Activated naive CD8-positive, alpha-beta T cell (primary cell): ENCODE results near the gene PLA2G12A.

Source experiments
- H3K27ac Mint-ChIP-seq: one replicate; pipeline ENCODE4 v1.8.0; 2021; ENCODE audit warnings: mixed read lengths
- H3K27me3 Mint-ChIP-seq: one replicate; pipeline ENCODE4 v1.8.0; 2021; ENCODE audit warnings: mixed read lengths
- H3K36me3 Mint-ChIP-seq: one replicate; pipeline ENCODE4 v1.8.0; 2021; ENCODE audit warnings: mixed read lengths
- H3K4me1 Mint-ChIP-seq: one replicate; pipeline ENCODE4 v1.8.0; 2021; ENCODE audit warnings: low read depth, mixed read lengths
- H3K4me3 Mint-ChIP-seq: one replicate; pipeline ENCODE4 v1.8.0; 2021; ENCODE audit warnings: mild to moderate bottlenecking, mixed read lengths
- H3K9me3 Mint-ChIP-seq: one replicate; pipeline ENCODE4 v1.8.0; 2021; ENCODE audit warnings: low read depth, mixed read lengths

PLA2G12A gene

DNA sequence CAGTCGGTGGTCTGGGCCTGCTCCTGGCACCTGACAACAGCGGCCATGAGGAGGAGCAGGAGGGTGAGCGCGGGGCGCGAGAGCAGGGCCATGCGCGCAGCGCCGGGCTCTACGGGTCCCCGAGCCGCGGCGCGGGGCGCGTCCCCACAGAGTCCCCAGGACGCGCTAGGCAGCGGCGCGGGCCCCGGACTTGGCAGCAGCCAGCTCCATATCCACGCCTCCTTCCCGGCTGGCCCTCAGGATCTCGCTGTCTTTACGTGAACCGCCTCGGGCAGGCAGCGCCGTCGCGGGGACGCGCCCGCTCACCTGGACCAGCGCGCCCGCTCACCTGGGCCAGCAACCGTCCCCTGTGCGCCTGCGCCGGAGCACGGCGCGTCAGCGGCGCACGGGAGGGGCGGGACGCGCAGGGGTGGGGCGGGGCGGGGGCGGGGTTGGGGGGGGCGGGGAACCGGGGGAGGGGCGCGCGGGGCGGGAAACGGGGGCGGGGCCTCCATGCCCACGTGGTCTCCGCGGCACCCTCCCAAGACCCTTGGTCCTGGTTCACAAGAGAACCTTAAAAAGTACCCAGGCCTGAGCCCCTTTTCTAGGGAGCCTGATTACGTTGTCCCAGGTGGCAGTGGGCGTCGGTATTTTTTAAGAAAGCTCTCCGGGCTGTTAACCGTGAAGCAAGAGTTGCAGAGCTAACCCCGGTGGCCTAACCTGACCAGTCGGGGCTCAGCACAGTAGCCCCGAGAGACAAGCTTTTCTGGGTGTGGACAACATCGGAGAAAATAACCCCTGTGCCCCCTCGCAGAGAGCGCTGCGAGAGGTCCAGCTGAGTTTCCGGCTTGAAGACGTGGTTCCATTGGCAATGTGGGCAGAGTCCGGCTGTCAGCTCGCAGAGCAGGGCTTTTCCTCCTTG is at the start of gene PLA2G12A:
Gene PLA2G12A (minus strand): TSS at position 353 of the 901 bp plus-strand sequence. CDS start 261 bp downstream, at position 92.
- Mint-ChIP-seq H3K4me1 (peaks cover 27% of the 10 kb centered on the region), H3K27me3 (no peaks in the 10 kb centered on the region), H3K9me3 (no peaks in the 10 kb centered on the region), H3K27ac (peak within 1 kb of the TSS; percentile 80), H3K36me3 (peaks cover 4% of the 10 kb centered on the region), H3K4me3 (peak within 1 kb of the TSS; percentile 93)

DNA sequence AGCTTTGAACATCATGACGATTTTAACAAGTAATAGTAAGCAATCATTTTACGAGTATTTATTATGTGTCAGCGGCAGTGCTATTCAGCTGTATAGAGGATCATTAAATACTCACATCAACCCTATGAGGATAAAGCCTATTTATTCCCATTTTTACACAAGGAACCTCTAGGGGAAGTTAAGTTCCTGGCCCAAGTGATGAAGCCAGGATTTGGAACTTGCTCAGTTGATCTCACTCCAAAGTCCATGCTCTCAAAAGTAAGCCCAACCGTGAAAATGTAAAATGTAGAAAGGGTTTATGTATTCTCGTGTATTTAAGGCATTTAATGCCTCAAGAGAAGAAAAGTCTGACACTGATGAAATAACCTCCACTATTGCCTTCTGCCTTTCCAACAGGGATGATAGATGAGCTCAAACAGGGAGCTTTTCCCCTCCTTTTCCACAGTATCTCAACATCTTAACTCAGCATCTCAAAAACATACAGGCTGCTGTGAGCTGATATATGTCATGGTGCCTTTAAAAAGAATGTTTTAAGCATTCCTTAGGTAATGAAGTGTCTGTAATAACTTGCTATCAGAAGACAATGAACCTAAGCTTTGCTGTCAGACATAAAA is 35.0 kb upstream of the PLA2G12A start:
- no peaks in the 10 kb centered on the region for H3K4me1 Mint-ChIP-seq
- H3K36me3 Mint-ChIP-seq: peaks cover 2% of the 10 kb centered on the region
- no peak overlapping the region for H3K27ac Mint-ChIP-seq
- no peak overlapping the region for H3K4me3 Mint-ChIP-seq
- peaks cover 3% of the 10 kb centered on the region for H3K27me3 Mint-ChIP-seq
- peaks cover 5% of the 10 kb centered on the region for H3K9me3 Mint-ChIP-seq

DNA sequence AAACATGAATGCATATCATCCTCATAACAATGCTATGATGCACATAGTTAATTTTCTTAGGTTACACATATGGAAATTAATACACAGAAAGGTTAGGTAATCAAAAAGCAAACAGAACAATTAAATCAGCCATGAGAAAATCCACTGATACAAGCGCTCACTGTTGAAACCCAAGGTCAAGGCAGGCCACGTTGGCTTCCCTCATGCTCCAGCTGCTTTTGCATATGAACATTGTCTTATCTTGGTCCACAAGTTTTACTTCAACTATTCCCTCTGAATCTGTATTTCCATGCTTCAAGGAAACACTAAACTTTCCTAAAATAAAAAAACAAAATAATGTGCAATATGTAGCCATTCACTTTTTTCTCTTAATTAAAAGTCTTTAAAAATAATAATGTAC is 34.5 kb upstream of the PLA2G12A start:
- H3K27ac Mint-ChIP-seq: no peak overlapping the region
- peaks cover 3% of the 10 kb centered on the region for H3K27me3 Mint-ChIP-seq
- peaks cover 2% of the 10 kb centered on the region for H3K36me3 Mint-ChIP-seq
- no peak overlapping the region for H3K4me3 Mint-ChIP-seq
- H3K9me3 Mint-ChIP-seq: peaks cover 5% of the 10 kb centered on the region
- H3K4me1 Mint-ChIP-seq: no peaks in the 10 kb centered on the region

DNA sequence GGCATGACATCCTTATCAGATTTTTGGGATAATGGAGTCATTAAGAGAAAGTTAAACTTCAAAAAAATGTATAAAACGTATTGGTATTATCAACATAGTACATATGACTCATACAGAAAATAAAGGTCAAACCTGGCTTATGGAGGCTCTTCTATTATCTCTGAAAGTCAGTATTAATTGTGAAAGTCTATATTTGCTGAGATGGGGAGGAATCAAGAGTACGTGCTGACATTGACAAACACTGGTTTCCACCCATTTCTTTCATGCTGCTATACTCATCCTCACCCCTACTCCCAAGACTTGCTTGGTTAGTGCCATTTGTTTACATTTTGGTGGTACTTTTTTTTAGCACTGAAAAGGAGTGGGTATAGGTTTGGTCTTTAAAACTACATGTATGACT is 30.8 kb upstream of the PLA2G12A start:
- Mint-ChIP-seq H3K36me3 (no peaks in the 10 kb centered on the region), H3K9me3 (no peaks in the 10 kb centered on the region), H3K27ac (no peak overlapping the region), H3K4me1 (no peaks in the 10 kb centered on the region), H3K4me3 (no peak overlapping the region), H3K27me3 (peaks cover 1% of the 10 kb centered on the region)

DNA sequence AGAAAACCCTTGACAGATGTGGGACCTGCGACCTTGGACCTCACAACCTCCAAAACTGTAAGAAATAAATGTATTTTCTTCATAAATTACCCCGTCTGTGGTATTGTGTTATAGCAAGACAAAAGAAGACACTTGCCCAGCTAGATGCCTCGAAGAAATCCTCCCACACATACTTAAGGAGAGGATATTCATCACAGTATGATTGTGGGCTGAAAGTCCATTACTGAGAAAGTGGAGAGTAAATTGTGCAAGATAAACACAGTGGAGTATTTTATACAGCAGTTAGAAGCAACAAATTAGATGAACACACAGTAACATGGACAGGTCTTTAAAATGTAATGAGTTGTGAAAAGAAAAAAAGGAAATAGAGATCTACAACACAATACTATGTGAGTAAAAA is 25.8 kb upstream of the PLA2G12A start:
- no peaks in the 10 kb centered on the region for H3K36me3 Mint-ChIP-seq
- no peak overlapping the region for H3K27ac Mint-ChIP-seq
- peaks cover 1% of the 10 kb centered on the region for H3K27me3 Mint-ChIP-seq
- no peaks in the 10 kb centered on the region for H3K9me3 Mint-ChIP-seq
- no peaks in the 10 kb centered on the region for H3K4me1 Mint-ChIP-seq
- no peak overlapping the region for H3K4me3 Mint-ChIP-seq

DNA sequence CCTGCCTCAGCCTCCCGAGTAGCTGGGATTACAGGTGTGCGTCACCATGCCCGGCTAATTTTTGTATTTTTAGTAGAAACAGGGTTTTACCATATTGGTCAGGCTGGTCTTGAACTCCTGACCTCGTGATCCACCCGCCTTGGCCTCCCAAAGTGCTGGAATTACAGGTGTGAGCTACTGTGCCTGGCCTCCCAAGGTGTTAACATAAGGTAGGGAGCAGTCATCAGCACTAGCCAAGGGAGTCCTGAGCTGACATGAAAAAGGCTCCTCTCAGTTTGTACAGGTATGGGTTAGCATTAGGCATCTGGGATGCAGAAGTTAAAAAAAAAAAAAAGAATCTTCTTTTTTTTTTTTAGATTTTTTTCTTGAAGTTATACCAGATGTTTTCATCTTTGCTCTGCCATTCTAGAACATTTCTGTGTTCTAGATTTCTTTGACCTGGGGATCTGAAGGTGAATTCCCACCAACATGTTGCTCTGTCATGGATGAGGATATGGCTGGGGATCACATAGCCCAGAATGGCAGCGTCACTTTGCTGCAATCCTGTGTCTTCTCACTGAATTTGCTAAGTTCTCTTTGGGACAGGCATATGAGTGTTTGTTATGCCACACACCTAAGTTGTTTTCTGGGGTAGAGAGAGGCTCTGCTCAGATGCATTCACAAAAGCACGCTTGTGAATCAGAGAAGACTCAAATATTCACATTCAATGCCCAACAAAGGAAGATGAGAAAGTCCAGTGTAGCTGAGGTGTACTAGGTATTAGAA is 24.4 kb upstream of the PLA2G12A start:
- Mint-ChIP-seq H3K4me1 (no peaks in the 10 kb centered on the region), H3K9me3 (no peaks in the 10 kb centered on the region), H3K36me3 (no peaks in the 10 kb centered on the region), H3K4me3 (no peak overlapping the region), H3K27me3 (peaks cover 1% of the 10 kb centered on the region), H3K27ac (no peak overlapping the region)

DNA sequence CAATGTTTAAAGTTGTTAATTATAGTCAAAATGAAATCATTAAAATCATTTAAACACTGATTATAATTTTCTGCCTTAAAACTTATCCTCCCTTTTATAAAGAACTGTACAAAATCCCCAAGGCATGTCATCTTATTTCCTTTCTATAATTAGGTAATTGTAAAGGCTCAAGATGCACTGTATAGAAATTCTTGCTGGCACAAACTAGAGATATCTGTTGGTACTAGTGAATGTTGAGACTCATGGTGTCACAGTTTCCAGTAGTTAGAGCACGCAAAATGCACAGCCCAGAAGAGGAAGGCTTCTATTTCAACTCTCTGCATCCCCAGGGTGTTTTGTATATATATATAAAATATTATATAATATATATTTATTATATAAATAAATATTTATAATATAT is 22.7 kb upstream of the PLA2G12A start:
- Mint-ChIP-seq H3K36me3 (no peaks in the 10 kb centered on the region), H3K4me1 (no peaks in the 10 kb centered on the region), H3K27ac (no peak overlapping the region), H3K9me3 (no peaks in the 10 kb centered on the region), H3K4me3 (no peak overlapping the region), H3K27me3 (no peaks in the 10 kb centered on the region)

DNA sequence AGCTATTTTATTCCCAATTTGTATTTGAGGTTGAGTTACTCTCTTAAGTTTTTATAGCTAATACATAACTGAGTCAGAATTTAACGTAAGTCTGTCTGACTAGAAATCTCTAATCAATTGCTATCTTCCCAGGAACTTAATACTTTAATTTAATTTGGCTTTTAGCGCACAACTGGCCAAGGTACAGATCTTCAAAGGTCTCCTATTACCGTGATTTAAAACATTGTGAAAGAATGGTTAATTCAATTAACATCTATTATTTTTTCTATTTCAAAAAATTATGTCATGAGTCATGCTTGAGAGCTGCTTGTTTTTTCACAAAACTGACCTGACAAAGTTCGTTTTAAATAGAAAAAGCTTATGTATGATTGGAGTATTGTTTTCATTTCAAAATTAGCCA is 22.0 kb upstream of the PLA2G12A start:
- Mint-ChIP-seq H3K27ac (no peak overlapping the region), H3K9me3 (no peaks in the 10 kb centered on the region), H3K4me1 (no peaks in the 10 kb centered on the region), H3K36me3 (no peaks in the 10 kb centered on the region), H3K27me3 (no peaks in the 10 kb centered on the region), H3K4me3 (no peak overlapping the region)

DNA sequence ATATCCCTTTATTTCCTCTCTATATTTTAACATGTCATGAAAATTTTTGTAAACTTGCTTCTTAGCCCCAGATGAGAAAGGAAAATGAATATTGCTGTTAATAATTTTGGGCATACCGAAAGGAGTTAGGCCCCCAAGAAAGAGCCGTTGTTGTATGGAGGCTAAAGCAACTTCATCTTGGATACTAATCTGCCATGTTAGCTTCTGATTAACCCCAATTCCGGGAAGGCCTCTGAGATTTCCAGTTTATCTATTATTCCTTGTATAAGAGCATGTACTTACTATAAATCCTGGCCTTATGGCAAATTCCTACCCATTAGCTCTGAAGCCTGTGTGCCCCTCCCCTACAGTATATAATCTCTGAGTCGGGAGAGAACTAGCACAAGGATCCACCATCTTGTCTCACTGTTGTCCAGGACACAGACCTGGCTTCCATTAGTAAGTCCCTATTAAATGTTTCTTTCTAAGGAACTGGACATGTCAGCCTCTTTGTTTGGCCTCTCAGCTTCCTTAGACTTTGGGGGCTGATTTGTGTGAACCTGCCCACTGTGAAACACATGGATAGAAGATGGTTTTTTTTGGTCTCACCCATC is 20.9 kb upstream of the PLA2G12A start:
- no peak overlapping the region for H3K27ac Mint-ChIP-seq
- no peaks in the 10 kb centered on the region for H3K36me3 Mint-ChIP-seq
- no peaks in the 10 kb centered on the region for H3K4me1 Mint-ChIP-seq
- no peaks in the 10 kb centered on the region for H3K27me3 Mint-ChIP-seq
- no peaks in the 10 kb centered on the region for H3K9me3 Mint-ChIP-seq
- H3K4me3 Mint-ChIP-seq: no peak overlapping the region

DNA sequence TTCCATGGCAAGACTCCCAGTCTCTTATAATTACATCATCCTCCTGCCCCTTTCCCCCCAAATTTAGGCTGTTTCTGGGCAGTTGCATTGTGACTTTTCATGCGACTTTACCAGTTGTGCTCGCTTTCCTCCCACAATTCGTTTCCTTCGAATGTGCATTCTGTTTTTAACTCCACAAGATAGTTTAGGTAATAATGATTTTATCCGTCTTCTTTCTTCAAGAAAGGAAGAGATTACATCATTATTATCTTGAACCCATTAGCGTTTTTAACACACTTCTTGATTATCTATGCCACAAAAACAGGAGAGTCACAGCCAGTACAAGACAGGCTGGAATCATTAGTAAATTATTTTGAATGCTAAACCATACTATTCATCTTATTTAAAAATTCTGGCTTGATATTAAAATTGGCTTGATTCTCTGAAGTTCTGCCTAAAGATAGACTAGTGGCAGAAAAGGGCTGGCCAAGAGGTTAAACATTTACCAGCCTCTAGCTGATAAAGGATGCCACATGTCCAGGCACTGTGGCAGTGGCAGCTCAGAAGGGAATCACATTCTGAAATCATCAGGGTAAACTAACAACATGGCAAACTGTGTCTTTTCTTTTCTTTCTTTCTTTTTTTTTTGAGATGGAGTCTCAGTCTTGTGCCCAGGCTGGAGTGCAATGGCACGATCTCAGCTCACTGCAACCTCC is 19.7 kb upstream of the PLA2G12A start:
- no peaks in the 10 kb centered on the region for H3K27me3 Mint-ChIP-seq

DNA sequence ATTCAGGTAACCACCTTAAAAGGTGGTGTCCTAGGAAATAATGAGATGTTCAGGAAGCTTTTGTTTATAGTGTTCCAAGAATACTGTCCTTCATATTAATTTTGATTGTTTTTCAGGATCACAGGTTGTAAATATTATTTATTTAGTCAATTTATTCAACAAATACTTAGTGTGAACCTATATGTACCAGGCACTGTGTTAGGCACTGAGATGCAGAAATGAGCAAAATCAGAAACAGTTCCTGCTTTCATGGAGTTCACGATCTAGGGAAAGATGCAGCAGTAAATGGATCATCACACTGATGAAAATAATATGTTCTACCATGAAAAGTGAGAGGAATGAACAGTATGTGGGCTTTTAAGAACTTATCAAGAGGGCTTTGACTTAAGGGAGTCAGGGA is 18.2 kb upstream of the PLA2G12A start:
- no peaks in the 10 kb centered on the region for H3K4me1 Mint-ChIP-seq
- H3K27ac Mint-ChIP-seq: no peak overlapping the region
- H3K36me3 Mint-ChIP-seq: no peaks in the 10 kb centered on the region
- no peaks in the 10 kb centered on the region for H3K9me3 Mint-ChIP-seq
- H3K4me3 Mint-ChIP-seq: no peak overlapping the region
- no peaks in the 10 kb centered on the region for H3K27me3 Mint-ChIP-seq

More for the DNA sequence above, 19.7 kb upstream of the PLA2G12A start:
- Mint-ChIP-seq H3K4me1 (no peaks in the 10 kb centered on the region), H3K27ac (no peak overlapping the region), H3K9me3 (no peaks in the 10 kb centered on the region), H3K4me3 (no peak overlapping the region), H3K36me3 (no peaks in the 10 kb centered on the region)

DNA sequence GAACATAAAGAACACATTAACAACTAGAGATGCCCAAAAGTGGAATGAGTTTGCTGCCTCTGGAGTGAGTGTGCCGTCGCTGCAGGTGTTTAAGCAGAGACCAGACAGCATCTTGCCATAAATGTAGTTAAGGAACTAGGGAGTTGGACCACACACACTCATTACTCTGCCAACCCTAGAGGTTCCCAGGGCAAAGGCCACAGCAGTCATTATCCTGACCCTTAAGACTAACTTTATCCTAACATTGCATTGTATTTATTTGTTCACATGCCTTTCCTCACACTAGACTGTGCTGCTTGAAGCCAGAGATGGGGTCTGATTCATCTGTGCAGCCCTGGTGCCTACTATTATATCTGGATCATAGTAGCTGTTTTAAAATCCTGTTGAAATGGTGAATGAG is 16.9 kb upstream of the PLA2G12A start:
- Mint-ChIP-seq H3K36me3 (no peaks in the 10 kb centered on the region), H3K9me3 (no peaks in the 10 kb centered on the region), H3K27me3 (no peaks in the 10 kb centered on the region), H3K4me3 (no peak overlapping the region), H3K27ac (no peak overlapping the region), H3K4me1 (no peaks in the 10 kb centered on the region)

DNA sequence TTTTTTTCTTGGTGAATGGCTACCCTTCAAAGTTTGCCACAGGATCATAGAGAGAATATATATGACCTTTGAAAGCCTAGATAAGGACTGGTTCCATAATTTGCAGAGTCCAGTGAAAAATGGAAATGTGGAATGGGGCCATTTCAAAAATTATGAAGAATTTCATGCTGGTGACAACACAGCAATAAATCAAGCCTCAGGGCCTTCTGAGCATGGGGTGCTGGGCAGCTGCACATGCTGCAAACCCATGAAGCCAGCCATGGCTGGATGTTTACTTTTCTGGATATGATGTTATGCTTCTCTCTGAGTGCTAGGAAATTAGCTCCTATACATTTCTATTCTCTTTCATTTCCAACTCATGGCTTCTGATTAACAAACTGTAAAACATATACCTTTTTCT is 16.0 kb upstream of the PLA2G12A start:
- Mint-ChIP-seq H3K4me1 (no peaks in the 10 kb centered on the region), H3K27ac (no peak overlapping the region), H3K36me3 (no peaks in the 10 kb centered on the region), H3K4me3 (no peak overlapping the region), H3K9me3 (no peaks in the 10 kb centered on the region), H3K27me3 (no peaks in the 10 kb centered on the region)

DNA sequence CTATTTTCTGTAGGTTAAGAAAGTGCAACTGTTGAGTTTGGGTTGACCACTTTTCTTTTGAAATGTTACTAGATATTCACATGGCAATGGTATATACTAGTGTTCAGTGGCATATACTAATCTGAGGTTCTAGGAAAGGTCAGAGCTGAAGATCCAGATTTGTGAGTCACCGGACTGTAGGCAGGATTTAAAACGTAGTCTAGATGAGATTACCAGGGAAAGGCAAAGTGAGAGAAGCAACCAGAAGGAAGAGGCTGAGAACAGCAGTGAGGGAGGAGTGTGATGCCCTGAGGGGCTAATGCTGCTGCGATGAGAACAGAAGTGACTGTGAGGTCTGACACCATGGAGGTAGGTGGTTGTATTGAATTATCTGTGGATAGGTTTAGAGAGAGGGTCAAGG is 9.7 kb upstream of the PLA2G12A start:
- H3K27me3 Mint-ChIP-seq: peaks cover 4% of the 10 kb centered on the region
- no peak overlapping the region for H3K27ac Mint-ChIP-seq

More for the DNA sequence above, 9.7 kb upstream of the PLA2G12A start:
- Mint-ChIP-seq H3K4me3 (no peak overlapping the region), H3K36me3 (peaks cover 2% of the 10 kb centered on the region), H3K9me3 (no peaks in the 10 kb centered on the region), H3K4me1 (no peaks in the 10 kb centered on the region)
